Islet of Langerhans (tissue), 1 donor: Measurements from ENCODE around the gene SETD7.
"Not testable (repeated sequence)": the region's sequence is repeated elsewhere in the genome, so short reads cannot be mapped to it uniquely, and the experiment has no call there.

Experiments used
- FAIRE-seq: peaks from one replicate; lab custom pipeline; 2011; peaks lifted over from hg19 to GRCh38; lab: Jason Lieb, UNC

The SETD7 gene

GRCh38 chr4:139461022-139461628 is 94.9 kb downstream of the SETD7 start:
- no peak for FAIRE-seq

GRCh38 chr4:139460565-139460964 is 95.5 kb downstream of the SETD7 start:
- FAIRE-seq, result no peak

GRCh38 chr4:139458999-139459398 is 97.0 kb downstream of the SETD7 start:
- FAIRE-seq, result no peak

GRCh38 chr4:139458543-139458942 is 97.5 kb downstream of the SETD7 start:
- no peak for FAIRE-seq

GRCh38 chr4:139457318-139457717 is 98.7 kb downstream of the SETD7 start:
- FAIRE-seq, result peak; percentile 30

- no peak for FAIRE-seq
Measured at GRCh38 chr4:139455126-139455538, 100.9 kb downstream of the SETD7 start.

- no peak for FAIRE-seq
Measured at GRCh38 chr4:139454111-139455045, 101.6 kb downstream of the SETD7 start, which contains the start of gene RAB33B. TSS of gene RAB33B (plus strand) at chr4:139454121. CDS start at chr4:139454196, 75 bp downstream.

GRCh38 chr4:139453371-139454110 is 102.5 kb downstream of the SETD7 start:
- no peak for FAIRE-seq

GRCh38 chr4:139453041-139453370 is 103.0 kb downstream of the SETD7 start:
- FAIRE-seq, result peak; percentile 80

GRCh38 chr4:139451997-139452396 is 104.0 kb downstream of the SETD7 start:
- peak; percentile 45 for FAIRE-seq

GRCh38 chr4:139450586-139450985 is 105.4 kb downstream of the SETD7 start:
- no peak for FAIRE-seq

- FAIRE-seq, result not testable (repeated sequence)
Measured at GRCh38 chr4:139447078-139447477, 108.9 kb downstream of the SETD7 start.
